ENCODE data around the gene NME3.

The NME3 gene

GRCh38 chr16:1727651-1728624 is 43.4 kb downstream of the NME3 start:
- H3K4me3 ChIP-seq (ENCODE audit: low read depth, low read length): no peak overlapping the region
- TF ChIP-seq CTCF (IDR thresholded peaks at IDR 0.05; ENCODE audit: low read depth, low read length): no peak

- no peak overlapping the region for H3K4me3 ChIP-seq (ENCODE audit: low read depth, low read length)
- no peak for TF ChIP-seq CTCF (IDR thresholded peaks at IDR 0.05; ENCODE audit: low read depth, low read length)
Measured at GRCh38 chr16:1726661-1727502, 44.5 kb downstream of the NME3 start.

- no peak for TF ChIP-seq CTCF (IDR thresholded peaks at IDR 0.05; ENCODE audit: low read depth, low read length)
- H3K4me3 ChIP-seq (ENCODE audit: low read depth, low read length): no peak overlapping the region
Measured at GRCh38 chr16:1724491-1724890, 46.9 kb downstream of the NME3 start.

- TF ChIP-seq CTCF (IDR thresholded peaks at IDR 0.05; ENCODE audit: low read depth, low read length): peak; percentile 89
- H3K4me3 ChIP-seq (ENCODE audit: low read depth, low read length): no peak overlapping the region
Measured at GRCh38 chr16:1723450-1724147, 47.7 kb downstream of the NME3 start.

- H3K4me3 ChIP-seq (ENCODE audit: low read depth, low read length): no peak overlapping the region
- TF ChIP-seq CTCF (IDR thresholded peaks at IDR 0.05; ENCODE audit: low read depth, low read length): no peak
Measured at GRCh38 chr16:1721372-1721771, 50.0 kb downstream of the NME3 start.

Data from WI38 (cell line).